22Rv1 (cell line): ENCODE results near the gene PRXL2B.
"Not testable (repeated sequence)": the region's sequence is repeated elsewhere in the genome, so short reads cannot be mapped to it uniquely, and the experiment has no call there.

Source experiments
- H3K27ac ChIP-seq: fragments of 450-650 bp; 2 replicates; pipeline ENCODE4 v1.5.1; 2017
- CTCF ChIP-seq: fragments of 450-650 bp; IDR thresholded peaks from 2 replicates; pipeline ENCODE4 v1.5.1; 2017; ENCODE audit warnings: mild to moderate bottlenecking
- ZFX ChIP-seq: fragments of 450-650 bp; IDR thresholded peaks from 2 replicates; pipeline ENCODE4 v1.6.1; 2017; ENCODE audit warnings: antibody characterized with exemption, borderline replicate concordance

The PRXL2B gene

GRCh38 chr1:2563205-2563604, 23.4 kb upstream of the PRXL2B start:
- no peak overlapping the region for H3K27ac ChIP-seq
- TF ChIP-seq ZFX (no peak), CTCF (no peak)

GRCh38 chr1:2564006-2564814, 22.4 kb upstream of the PRXL2B start:
- no peak for TF ChIP-seq ZFX
- TF ChIP-seq CTCF: no peak

DNA sequence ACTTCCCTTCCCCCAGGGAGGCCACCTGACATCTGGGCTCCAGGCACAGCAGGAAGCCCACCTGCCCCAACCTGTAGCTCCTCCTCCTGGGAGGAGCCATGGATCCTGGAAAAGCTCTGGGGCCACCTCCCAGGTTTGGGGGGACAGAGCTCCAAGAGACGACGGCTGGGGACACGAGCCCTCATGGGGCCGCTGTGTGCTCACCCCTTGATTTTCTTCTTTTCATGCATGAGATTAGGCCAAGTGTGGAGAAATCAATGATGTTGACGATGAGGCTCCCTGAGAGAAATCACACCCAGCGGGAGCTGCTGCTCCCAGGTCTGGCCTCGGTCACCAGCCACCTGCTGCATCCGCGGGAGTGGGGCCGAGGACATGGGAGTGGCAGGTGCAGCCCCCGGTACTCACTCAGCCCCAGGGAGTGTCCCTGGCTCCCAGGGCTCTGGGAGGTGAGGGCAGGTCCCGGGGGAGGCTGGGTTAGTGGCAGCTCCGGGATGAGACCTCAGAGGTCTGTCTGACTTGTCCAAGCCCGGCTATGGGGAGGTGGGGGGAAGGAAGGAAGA, 21.7 kb upstream of the PRXL2B start:
- no peak overlapping the region for H3K27ac ChIP-seq
- TF ChIP-seq ZFX (no peak), CTCF (no peak)

More at GRCh38 chr1:2564006-2564814, 22.4 kb upstream of the PRXL2B start:
- no peak overlapping the region for H3K27ac ChIP-seq

DNA sequence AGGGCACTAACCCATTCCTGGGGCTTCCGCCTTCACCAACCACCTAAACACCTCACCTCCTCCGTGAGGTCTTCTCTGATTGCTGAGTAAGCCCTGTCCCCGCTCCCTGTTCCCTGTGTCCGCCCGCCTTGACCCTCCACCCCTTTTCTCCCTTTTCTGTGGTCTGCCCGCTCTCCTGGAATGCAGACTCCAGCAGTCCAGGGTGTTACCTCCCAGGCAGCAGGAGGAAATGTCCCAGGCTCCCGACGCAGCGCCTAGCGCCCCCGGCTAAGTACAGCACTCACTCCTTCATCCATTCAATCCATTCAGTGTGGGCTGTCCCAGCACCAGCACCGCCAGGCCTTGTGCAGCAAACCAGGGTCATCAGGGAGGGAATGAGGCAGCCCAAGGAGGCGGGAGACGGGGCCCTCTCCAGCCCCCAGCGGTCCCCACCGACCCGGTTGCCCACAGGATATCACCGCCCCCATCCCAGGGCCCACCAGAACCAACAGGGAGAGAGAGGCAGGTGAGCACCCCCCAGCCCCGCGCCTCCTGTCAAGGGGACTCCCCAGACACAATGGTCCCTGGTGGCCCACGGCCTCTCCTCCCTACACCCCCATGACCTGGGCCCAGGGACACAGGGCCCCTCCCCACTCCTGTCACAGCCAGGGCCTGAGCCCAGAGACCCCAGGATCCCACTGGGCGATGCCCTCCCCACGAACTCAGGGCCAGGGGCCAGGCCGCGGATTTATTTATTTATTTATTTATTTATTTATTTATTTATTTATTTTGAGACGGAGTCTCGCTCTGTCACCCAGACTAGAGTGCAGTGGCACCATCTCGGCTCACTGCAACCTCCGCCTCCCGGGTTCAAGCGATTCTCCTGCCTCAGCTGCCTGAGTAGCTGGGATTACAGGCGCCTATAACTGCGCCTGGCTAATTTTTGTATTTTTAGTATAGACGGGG, 20.2 kb upstream of the PRXL2B start:
- TF ChIP-seq ZFX (no peak), CTCF (no peak)
- no peak overlapping the region for H3K27ac ChIP-seq

- H3K27ac ChIP-seq: no peak overlapping the region
- TF ChIP-seq ZFX: no peak
- TF ChIP-seq CTCF: no peak
Measured at GRCh38 chr1:2567083-2567679, 19.4 kb upstream of the PRXL2B start.

DNA sequence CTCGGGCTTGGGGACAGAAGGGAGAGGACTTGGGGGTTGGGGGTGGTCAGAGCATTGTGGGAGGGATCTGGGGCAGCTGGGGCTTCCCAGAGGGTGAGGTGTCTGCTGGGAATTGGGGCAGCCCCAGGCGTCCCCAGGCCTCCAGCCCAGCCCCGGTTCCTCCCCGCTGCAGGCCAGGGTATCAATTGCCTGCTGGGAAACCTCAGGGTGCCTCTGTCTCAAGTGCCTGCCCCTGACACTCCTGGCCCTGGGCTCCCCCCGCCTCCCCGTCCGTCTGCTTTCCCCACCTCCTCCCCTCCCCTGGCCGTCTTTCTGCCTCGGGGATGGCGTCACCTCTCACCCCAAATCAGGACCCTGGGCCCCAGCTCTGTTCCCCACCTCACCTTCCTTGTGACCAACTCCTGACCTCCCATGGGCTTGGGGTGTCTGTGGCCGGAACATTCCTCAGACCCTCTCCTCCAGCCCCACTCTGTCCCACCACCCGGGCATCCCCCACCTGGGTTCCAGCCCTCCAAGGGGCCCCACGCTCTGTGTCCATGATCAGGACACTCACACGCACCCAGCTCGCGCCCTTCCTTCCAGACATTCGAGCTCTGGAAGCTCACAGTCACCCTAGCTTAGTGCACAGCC, 18.3 kb upstream of the PRXL2B start:
- not testable (repeated sequence) for H3K27ac ChIP-seq

DNA sequence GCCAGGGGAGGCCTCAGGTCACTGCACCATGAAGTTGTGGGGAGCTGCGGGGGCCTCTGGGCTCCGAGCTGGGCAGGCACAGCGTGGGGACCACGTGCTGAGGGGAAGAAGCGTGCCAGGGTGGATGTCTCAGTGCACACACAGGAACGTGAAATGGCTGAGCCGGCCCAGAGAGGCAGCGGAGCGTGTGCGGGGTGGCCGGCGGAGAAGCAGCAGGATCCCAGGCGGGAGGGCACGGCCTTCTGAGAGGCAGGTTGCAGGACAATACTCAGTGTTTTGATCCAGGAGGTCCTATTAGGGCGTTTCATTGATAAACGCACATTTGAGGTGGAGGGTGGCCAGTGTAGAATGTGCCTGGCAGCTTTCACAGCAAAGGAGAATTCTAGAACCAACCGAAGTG, 17.5 kb upstream of the PRXL2B start:
- TF ChIP-seq CTCF (no peak), ZFX (no peak)
- no peak overlapping the region for H3K27ac ChIP-seq

- not testable (repeated sequence) for H3K27ac ChIP-seq
Measured at GRCh38 chr1:2569703-2570102, 16.9 kb upstream of the PRXL2B start.
